GM21786 (cell line): ENCODE data around the gene ARID1B.

ENCODE experiments used
- ATAC-seq: cut with Tn5 transposase; IDR thresholded peaks from one replicate; pipeline ENCODE4 v1.9.1; 2021; ENCODE audit not compliant: unreplicated experiment

The ARID1B gene

DNA sequence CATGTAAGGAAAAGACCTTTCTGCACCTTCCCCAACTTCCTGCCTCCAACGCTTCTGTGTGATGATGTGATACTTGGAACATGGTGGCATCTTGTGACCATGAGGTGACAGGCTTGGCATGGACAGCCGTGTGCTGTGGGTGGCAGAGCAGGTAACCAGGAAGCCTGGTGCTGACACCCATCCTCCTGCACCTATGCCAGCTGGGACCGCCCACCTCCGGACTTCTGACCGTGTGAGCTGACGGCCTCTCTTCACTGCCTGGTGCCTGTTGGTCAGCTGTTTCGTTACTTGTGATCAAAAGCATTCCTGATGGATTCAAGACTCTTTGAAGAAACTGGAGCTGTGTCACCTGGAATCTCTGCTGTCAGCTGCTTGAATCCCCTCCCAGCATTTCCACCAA, 475.8 kb downstream of the ARID1B start:
- no peak for ATAC-seq

DNA sequence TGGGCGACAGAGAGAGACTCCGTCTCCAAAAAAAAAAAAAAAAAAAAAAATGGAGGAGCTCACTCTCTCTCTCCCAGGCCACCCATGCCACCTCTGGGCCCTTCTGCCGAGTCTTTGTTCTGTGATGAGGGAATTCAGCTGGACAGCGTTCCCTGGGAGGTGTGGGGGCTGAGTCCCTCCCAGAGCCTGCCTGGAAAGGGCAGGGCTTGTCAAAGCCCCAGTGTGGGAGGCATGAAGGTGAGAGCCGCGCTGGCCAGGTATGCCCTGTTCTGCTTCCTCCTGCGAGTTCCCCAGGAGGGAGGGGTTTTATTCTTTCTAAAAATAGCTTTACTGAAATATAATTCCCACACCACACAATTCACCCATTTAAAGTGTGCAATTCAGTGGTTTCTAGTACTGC, 476.5 kb downstream of the ARID1B start:
- no peak for ATAC-seq

DNA sequence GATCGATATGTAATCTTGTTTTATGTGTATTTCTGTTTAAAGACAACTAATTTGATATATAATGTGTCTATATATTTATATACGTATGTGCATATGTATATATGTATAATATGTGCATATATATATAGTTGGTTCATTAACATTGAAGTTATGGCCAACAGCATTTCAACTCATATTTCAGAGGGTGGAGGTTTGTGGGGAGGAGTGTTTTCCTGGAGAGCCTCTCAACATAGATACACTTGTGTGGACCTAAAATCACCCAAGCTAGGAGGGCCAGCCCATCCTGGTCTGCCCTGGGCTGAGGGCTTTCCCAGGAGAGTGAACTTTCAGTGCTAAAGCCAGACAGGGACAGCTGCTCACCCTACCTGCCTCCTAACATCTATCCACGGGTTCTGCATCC, 477.4 kb downstream of the ARID1B start:
- ATAC-seq = no peak

DNA sequence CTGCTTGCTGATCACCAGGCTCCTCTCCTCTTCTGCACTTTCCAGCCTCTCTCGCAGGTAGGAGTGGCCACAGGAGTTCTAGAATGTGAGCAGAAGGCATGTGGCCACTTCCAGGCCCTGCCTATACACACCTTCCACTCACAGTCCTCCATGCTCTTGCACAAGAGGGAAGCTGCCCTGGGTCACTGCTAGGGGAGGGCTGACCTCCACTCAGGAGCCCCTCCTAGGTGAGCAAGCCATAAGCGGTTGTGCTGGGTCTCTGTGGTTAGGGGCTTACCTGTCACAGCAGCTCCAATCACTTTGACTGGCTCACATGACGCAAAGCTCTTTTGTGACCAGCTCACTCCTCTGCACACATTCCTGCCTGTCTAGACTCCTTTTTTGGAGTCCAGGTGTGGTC, 477.9 kb downstream of the ARID1B start:
- ATAC-seq = no peak

DNA sequence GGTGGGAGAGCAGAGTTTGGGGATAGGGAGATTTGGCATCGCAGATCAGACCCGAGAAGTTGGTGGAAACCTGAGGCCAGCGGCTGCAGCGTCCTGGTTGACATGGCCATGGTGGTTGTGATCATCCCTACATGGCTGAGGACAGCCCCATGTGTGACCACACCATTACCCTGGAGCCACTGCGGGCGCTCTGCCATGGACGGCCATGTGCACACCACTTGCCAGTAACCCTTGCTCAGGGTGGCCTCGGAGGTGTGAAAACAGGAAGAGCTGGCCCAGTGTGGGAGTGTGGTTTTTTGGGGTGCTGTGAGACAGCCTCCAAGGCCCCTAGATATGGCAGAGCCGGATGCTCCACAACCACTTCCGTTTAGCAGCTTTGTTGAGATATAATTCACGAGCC, 481.7 kb downstream of the ARID1B start:
- no peak for ATAC-seq

DNA sequence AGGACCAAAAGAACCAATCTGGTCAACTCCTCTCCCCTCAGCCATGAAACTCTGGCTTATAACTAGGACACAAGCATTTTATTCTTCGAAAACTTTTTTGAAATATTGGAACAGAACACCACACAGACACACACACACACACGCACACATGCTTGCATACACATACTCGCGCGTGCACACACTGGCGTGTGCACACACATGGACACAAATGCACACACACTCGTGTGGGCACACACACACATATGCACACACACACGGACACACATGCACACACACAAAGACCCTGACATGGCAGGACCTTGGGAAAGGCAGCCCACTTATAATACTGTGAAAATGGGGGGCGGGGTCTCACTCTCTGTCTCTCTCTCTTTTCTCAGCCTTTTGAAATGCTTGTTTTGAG, 482.3 kb downstream of the ARID1B start:
- ATAC-seq = no peak
